Measurements from ENCODE around the gene IDH1. TPM values are rescaled to one million over a fixed set of nuclear protein-coding genes. Genes with fewer than 3 reads are reported as not detected.

IDH1 gene
- total RNA-seq, 1 experiment from 2014 or later, result 166 TPM

DNA sequence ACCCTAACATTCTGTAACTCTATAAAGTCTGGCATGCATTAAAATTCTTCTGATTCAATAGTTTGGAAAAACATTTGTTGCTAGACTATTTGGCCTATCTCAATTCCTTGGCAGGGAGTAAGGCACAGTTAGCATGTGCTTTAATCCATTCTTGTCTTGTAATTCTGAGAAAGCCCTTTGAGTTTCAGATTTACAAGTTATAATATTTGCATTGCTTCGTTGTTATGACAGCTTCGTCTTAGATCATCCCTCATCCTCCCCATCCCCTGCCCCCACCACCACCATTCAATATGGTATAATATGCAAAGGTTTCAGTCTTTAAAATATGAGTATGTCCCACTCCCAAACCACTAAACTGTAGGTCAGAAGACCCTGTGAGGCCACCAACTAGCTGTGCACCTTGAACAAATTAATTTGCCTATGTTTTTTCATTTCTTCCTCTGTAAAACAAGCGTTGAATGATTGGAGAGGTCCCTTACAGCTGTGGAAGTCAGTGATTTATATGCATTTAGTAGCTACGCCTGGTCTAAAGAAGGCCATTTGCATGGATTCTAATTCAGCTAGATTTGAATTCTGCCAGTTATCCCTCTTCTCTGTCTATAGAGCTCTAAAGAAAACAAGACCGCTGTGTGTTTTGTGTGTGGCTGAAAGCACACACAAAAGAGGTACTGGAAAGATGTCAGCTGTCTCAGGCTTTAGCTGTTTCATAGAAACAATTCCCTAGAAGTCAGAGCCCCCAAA lies 65.6 kb downstream of the IDH1 start:
- intact Hi-C loops (cut with micrococcal nuclease; ENCODE audit: unreplicated experiment), result no loop called here
- Mint-ChIP-seq H3K9me3 (ENCODE audit: low read depth, unreplicated experiment) (no peaks in the 10 kb centered on the region), H3K4me3 (ENCODE audit: low read depth, unreplicated experiment) (no peak overlapping the region), H3K4me1 (ENCODE audit: low read depth, unreplicated experiment) (peaks cover 14% of the 10 kb centered on the region), H3K36me3 (ENCODE audit: insufficient read depth, unreplicated experiment) (peaks cover 9% of the 10 kb centered on the region), H3K27me3 (ENCODE audit: unreplicated experiment) (no peaks in the 10 kb centered on the region), H3K27ac (ENCODE audit: unreplicated experiment) (no peak overlapping the region)
- TF ChIP-seq CTCF (IDR thresholded peaks at IDR 0.05; ENCODE audit: unreplicated experiment), result no peak
- no peak for DNase-seq
- CTCF ChIA-PET, result no interaction called here
- no TSS peak for BruUV-seq (replicated peaks)

GRCh38 chr2:208186893-208187292 lies 68.0 kb downstream of the IDH1 start:
- TF ChIP-seq CTCF (IDR thresholded peaks at IDR 0.05; ENCODE audit: unreplicated experiment), result no peak
- no peaks in the 10 kb centered on the region for H3K27me3 Mint-ChIP-seq (ENCODE audit: unreplicated experiment)
- H3K27ac Mint-ChIP-seq (ENCODE audit: unreplicated experiment), result no peak overlapping the region
- no TSS peak for BruUV-seq (replicated peaks)
- H3K36me3 Mint-ChIP-seq (ENCODE audit: insufficient read depth, unreplicated experiment), result no peaks in the 10 kb centered on the region
- H3K4me3 Mint-ChIP-seq (ENCODE audit: low read depth, unreplicated experiment), result no peak overlapping the region
- no peaks in the 10 kb centered on the region for H3K4me1 Mint-ChIP-seq (ENCODE audit: low read depth, unreplicated experiment)
- no peak for DNase-seq
- CTCF ChIA-PET, result no interaction called here
- intact Hi-C loops (cut with micrococcal nuclease; ENCODE audit: unreplicated experiment), result no loop called here
- H3K9me3 Mint-ChIP-seq (ENCODE audit: low read depth, unreplicated experiment), result no peaks in the 10 kb centered on the region

DNA sequence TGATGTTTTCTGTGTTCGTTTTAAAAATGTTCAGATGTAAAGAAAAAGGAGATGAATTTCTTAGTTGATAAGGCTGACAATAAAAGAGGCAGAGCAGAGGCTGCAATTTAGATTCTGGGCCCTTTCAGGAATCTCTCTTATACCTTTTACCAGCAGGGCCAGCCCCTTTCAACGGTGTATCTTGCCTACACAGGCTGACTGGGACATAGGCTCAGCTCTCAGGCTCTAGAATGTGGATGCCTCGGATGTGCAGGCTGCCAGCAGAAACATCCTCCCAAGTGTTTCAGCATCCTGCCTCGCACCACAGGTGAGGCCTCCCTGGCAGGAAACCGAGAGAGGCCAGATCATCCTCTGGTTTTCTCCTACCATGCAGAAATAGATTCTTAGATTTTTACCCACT lies 68.4 kb downstream of the IDH1 start:
- H3K4me3 Mint-ChIP-seq (ENCODE audit: low read depth, unreplicated experiment), result no peak overlapping the region
- TF ChIP-seq CTCF (IDR thresholded peaks at IDR 0.05; ENCODE audit: unreplicated experiment), result no peak
- H3K4me1 Mint-ChIP-seq (ENCODE audit: low read depth, unreplicated experiment), result no peaks in the 10 kb centered on the region
- intact Hi-C loops (cut with micrococcal nuclease; ENCODE audit: unreplicated experiment), result no loop called here
- H3K27ac Mint-ChIP-seq (ENCODE audit: unreplicated experiment), result no peak overlapping the region
- no peaks in the 10 kb centered on the region for H3K27me3 Mint-ChIP-seq (ENCODE audit: unreplicated experiment)
- H3K36me3 Mint-ChIP-seq (ENCODE audit: insufficient read depth, unreplicated experiment), result no peaks in the 10 kb centered on the region
- no TSS peak for BruUV-seq (replicated peaks)
- no peaks in the 10 kb centered on the region for H3K9me3 Mint-ChIP-seq (ENCODE audit: low read depth, unreplicated experiment)
- CTCF ChIA-PET, result no interaction called here
- no peak for DNase-seq

Other genes starting within 250 kb of the IDH1 start
- gene PLEKHM3, start 229.5 kb downstream of the IDH1 start, total RNA-seq (2022), result 7.7 and 8.0 TPM in 2 replicates
- gene CRYGD, start 130.5 kb downstream of the IDH1 start, total RNA-seq (2022), result not detected in 2 replicates
- not detected in 2 replicates for gene CRYGC, start 125.2 kb downstream of the IDH1 start, total RNA-seq (2022)
- gene CRYGB, start 108.9 kb downstream of the IDH1 start, total RNA-seq (2022), result not detected in 2 replicates
- not detected in 2 replicates for gene CRYGA, start 91.5 kb downstream of the IDH1 start, total RNA-seq (2022)
- not detected in 2 replicates for gene C2orf80, start 65.0 kb downstream of the IDH1 start, total RNA-seq (2022)
- 24.2 and 26.4 TPM in 2 replicates for gene PIKFYVE, start 11.2 kb upstream of the IDH1 start, total RNA-seq (2022)
- gene PTH2R, start 151.7 kb upstream of the IDH1 start, total RNA-seq (2022), result 0.71 TPM in 1 of 2 replicates, not detected in the other